ENCODE measurements around the gene KIAA1755.
A peak's percentile ranks its signal among the peaks of the same experiment; 100 is the strongest.
"Not testable (repeated sequence)": the region's sequence is repeated elsewhere in the genome, so short reads cannot be mapped to it uniquely, and the experiment has no call there.

Gene KIAA1755

GRCh38 chr20:38286586-38287531, 26.3 kb upstream of the KIAA1755 start:
- DNase-seq (ENCODE audit: low read depth), result no peak

DNA sequence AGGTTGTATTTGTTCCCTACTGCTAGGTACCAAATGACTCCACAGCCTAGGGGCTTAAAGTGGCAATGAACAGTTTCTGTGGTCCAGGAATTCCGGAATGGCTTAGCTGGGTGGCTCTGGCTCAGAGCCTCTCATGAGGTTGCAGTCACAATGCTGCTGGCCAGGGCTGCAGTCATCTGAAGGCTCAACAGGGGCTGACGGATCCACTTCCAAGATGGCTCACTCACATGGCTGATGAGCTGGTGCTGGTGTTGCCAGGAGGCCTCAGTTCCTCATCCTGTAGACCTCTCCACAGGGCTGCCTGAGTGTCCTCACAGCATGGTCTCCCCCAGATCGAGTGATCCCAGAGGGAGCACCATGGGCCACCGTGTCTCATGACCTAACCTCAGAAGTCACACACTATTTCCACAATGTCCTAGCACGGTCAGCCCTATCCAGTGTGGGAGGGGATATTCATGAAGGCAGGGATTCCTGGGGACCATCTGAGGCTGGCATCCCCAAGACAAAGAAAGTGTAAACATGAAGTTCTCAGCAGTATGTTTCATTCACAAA, 24.4 kb upstream of the KIAA1755 start:
- no peak for DNase-seq (ENCODE audit: low read depth)

DNA sequence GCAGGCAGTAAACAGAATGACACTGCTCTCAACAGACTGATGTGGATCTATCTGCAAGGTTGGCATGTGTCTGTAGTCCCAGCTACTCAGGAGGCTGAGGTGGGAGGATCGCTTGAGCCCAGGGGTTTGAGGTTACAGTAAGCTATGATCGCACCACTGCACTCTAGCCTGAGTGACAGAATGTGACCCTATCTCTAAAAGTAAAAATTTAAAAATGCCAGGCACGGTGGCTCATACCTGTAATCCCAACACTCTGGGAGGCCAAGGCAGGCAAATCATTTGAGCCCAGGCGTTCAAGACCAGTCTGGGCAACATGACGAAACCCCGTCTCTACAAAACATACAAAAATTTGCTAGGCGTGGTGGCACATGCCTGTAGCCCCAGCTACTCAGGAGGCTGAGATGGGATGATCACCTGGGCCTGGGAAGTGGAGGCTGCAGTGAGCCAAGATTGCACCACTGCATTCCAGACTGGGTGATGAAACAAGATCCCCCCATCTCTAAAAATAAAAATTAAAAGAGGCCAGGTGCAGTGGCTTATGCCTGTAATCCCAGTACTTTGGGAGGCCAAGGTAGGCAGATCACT, 23.6 kb upstream of the KIAA1755 start:
- not testable (repeated sequence) for DNase-seq (ENCODE audit: low read depth)

- DNase-seq (ENCODE audit: low read depth), result no peak
Measured at GRCh38 chr20:38283236-38283635, 22.7 kb upstream of the KIAA1755 start.

DNA sequence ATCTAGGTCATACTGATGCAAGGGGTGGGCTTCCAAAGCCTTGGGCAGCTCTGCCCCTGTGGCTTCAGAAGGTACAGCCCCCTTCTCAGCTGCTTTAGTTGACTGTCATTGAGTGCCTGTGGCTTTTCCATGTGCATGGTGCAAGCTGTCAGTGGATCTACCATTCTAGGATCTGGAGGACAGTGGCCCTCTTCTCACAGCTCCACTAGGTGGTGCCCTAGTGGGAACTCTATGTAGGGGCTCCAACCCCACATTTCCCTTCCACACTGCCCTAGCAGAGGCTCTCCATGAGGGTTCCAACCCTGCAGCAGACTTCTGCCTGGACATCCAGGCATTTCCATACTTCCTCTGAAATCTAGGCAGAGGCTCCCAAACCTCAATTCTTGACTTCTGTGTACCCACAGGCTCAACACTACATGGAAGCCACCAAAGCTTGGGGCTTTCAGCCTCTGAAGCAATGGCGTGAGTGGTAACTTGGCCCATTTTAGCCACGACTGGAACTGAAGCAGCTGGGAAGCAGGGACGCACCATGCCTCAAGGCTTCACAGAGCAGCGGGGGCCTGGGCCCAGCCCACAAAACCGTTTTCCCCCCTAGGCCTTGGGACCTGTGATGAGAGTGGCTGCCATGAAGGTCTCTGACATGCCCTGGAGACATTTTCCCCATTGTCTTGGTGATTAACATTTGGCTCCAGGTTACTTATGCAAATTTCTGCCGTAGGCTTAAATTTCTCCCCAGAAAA, 20.8 kb upstream of the KIAA1755 start:
- not testable (repeated sequence) for DNase-seq (ENCODE audit: low read depth)

DNA sequence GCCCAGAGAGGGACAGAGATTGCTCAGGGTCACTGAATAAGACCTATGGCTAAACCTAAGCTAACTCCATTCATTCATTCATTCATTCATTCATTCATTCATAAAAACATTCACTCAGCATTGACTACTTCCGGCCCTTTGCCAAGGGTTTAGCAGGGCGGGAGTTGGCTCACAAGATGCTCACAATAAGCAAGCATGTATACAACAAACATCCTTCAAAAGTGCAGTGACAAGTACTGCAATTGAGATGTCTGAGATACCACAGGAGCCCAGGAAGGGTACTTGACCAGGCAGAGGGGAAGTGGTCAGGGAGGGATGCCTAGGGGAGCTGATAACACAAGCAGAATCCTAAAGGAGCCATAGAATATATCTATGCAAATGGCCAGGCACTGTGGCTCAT, 18.2 kb upstream of the KIAA1755 start:
- DNase-seq (ENCODE audit: low read depth), result no peak

DNA sequence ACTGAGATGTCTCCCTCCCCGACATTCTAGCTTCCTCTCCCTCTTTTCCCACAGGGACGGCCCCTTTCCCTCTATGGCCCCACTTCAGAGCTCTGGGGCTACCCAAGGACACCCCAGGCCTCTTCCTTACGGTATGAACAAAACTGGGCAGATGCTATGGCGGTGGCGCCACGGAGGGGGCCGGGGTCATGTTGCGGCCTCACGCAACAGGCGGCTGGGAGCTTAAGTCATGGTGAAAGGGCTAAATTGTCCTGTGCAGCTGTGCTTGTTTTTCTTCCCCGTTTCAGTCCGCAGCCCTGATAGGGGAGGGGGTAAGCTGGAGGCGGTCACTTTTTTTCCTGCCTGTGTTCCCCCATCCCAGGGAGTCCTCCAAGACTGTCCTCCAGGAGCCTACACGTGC, 17.6 kb upstream of the KIAA1755 start:
- no peak for DNase-seq (ENCODE audit: low read depth)

- DNase-seq (ENCODE audit: low read depth), result no peak
Measured at GRCh38 chr20:38277691-38278090, 17.2 kb upstream of the KIAA1755 start.

DNA sequence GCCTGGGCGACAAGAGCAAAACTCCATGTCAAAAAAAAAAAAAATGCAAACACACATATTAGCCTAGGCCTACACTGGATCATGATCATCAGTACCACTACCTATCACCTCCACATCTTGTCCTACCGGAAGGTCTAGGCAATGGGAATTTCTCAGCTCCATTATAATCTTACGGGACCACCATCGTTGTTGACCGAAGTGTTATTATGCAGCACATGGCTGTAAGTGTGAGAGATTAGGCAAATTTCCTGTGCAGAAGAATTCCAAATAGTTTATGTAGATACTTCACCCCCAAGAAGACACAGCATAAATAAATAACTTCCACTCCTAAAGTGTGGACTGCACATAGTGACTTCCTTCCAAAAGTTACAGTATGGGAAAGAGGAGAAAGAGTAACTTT, 16.8 kb upstream of the KIAA1755 start:
- DNase-seq (ENCODE audit: low read depth), result no peak

- peak; percentile 74 for DNase-seq (ENCODE audit: low read depth)
Measured at GRCh38 chr20:38275815-38276550, 15.4 kb upstream of the KIAA1755 start.

- peak; percentile 74 for DNase-seq (ENCODE audit: low read depth)
Measured at GRCh38 chr20:38272961-38273360, 12.4 kb upstream of the KIAA1755 start.

- DNase-seq (ENCODE audit: low read depth), result no peak
Measured at GRCh38 chr20:38272398-38272797, 11.9 kb upstream of the KIAA1755 start.

- DNase-seq (ENCODE audit: low read depth), result no peak
Measured at GRCh38 chr20:38271608-38272120, 11.1 kb upstream of the KIAA1755 start.

DNA sequence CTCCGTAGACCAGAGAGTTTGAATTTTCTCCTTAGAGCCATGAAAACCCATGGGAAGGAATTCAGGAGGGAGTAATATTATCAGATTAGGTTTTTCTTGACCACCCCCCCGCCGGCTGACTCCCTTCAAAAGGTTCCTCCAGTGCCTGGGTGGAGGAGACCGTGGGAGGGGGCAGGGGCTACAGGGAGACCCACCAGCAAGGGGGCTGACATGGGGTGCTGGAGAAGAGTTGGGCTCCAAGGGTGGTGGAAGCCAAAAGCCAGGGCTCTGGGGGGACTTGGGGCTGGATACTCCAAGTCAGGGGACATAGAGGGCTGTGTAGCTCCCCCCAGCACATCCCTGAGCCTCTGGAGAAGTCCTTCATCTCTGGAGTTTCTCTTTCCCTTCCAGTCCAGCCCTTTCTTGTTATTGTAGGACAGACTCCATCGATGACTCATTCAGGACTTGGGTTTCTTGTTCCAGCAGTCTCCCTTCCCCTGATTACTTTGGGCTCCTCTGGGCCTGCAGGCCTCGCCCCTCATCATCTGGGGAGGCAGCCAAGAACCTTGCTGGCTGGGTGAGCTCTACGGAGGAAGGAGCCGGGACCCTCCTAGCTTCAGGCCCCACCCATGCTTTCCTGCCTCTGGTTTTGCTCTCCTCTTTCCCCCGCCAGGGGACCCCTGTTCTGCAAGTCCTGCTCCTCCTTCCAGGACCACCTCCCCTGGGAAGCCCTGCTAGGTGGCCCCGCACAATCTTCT, 10.5 kb upstream of the KIAA1755 start:
- DNase-seq (ENCODE audit: low read depth), result peak; percentile 96

DNA sequence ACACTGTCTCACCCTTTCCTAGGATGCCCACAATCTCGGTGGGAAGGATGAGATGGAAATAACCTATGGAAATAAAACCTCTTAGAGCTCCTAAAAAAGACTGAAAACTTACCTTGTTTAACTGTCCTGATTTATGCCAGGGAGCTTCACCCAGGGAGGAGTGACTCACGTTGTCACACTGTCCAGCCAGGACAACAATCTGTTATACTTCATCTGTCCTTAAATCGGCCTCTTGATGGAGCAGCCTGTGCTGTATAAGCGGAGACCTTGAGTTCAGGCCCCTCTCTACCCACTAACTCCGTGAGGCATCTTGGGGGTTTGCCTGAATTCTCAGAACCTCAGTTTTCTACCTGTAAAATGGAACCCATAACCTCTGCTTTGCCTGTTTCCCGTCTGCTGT, 9.2 kb upstream of the KIAA1755 start:
- DNase-seq (ENCODE audit: low read depth), result no peak

- DNase-seq (ENCODE audit: low read depth), result no peak
Measured at GRCh38 chr20:38269040-38269439, 8.5 kb upstream of the KIAA1755 start.

DNA sequence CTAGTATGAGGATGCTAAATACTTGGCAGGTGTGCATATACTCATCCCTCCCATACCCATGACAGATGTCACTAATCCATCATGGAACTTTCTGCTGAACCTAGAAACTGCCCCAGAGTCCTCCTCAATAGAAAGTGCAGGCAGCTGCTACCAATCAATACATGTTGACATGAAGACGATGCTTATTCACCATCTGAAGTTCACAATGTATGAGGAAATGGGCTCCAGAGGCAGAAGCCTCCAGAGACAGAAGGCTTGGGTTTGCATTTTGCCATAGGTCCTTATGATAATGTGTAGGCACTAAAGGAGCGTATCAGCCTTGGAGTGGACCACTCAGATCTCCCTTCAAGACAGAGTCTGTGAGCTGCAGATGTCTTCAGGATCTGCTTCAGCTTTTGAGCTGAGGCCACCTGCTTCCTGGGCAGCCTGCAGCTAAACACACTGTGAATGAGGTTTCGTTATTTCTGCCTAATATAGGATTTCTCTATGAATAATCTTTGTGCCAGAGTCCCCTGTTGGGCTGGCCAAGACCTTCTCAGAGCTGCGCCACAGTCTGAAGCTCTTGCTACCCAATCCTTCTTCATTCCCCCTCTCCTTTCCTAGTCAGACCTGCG, 7.5 kb upstream of the KIAA1755 start:
- DNase-seq (ENCODE audit: low read depth), result no peak

DNA sequence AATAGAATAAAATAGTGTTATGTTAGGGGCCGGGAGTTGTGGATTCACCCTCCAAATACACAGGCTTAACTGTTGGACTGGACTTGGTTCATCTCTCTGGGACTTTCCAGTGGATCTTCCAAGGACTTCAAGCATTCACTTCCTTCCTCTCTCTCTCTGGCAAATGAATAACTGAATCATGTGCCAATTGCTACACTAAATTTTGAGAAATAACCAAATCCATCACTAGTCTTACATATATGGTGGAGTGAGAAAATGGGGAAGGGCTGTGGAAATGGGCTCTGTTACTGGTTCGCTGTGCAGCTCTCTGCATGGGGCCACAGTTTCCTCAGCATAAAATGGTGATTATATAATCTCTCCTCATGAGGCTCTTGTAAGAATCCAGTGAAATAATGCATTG, 6.8 kb upstream of the KIAA1755 start:
- no peak for DNase-seq (ENCODE audit: low read depth)

- DNase-seq (ENCODE audit: low read depth), result no peak
Measured at GRCh38 chr20:38266426-38266825, 5.9 kb upstream of the KIAA1755 start.

DNA sequence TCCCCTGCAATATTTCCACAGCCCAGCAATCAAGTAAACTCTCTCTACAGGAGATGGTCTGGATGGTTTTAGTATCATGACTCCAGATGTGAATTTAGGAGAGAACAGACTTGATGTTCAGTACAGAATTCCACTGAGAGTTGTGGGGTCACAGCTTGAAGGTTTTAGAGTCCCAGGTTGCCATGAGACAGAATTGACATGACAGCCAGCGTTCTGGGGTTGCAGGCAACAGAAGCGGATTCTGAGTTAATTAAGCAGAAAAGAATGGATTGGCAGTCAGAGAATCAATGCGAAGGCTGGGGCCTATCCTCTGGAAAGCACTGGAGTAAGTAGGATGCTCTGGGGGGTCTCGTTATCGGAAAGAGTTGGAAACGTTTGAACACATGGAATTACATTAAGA, 2.4 kb upstream of the KIAA1755 start:
- no peak for DNase-seq (ENCODE audit: low read depth)

DNA sequence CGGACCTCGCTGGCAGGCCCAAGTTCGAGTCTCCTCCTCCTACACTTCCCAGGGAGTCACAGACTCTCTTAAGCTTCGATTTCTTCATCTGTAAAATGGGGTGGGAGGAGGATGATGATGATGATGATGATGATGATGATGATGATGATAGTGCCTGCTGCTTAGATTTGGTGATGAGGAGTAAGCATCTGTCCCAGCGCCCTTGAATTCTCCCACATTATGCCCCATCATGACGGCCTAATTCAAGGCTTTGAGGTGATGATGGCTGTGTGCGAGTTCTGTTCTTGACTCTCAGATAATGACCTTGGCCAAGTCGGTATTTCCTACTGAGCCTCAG, 487 bp upstream of the KIAA1755 start:
- DNase-seq (ENCODE audit: low read depth), result no peak

Measured in HS-27A (cell line).